Caco-2 (cell line): Measurements from ENCODE around the gene PHYHD1. TPM values are rescaled to one million over a fixed set of nuclear protein-coding genes. Genes with fewer than 3 reads are reported as not detected.

Source experiments
- BruUV-seq: library from RNA; stranded (reverse); fragments of 400-500 nt; replicated peaks from 2 replicates; lab custom pipeline; 2021; lab: Mats Ljungman, UMichigan
- CTCF ChIA-PET: fragments of 300-600 bp; sonication (Branson Sonifier 250); formaldehyde crosslinking; loops from one replicate; lab custom pipeline; 2022; ENCODE audit warnings: antibody characterized with exemption; lab: Charles Lee
- POLR2A ChIA-PET: fragments of 300-600 bp; sonication (Branson Sonifier 250); formaldehyde crosslinking; loops from one replicate; lab custom pipeline; 2022; ENCODE audit warnings: antibody characterized with exemption; lab: Charles Lee
- DNase-seq, 2 experiments: peaks; one replicate each; pipeline versions ENCODE4 v3.0.0 to v3.0.0-alpha.2; 2020 to 2022
- H3K27me3 ChIP-seq: replicated peaks from 2 replicates; pipeline ENCODE4 v1.6.0; 2011; ENCODE audit warnings: low read length; ENCODE audit not compliant: control insufficient read depth, insufficient read depth
- H3K36me3 ChIP-seq: 2 replicates; pipeline ENCODE4 v1.5.1; 2011; ENCODE audit warnings: low read length; ENCODE audit not compliant: control insufficient read depth, insufficient read depth
- H3K4me1 ChIP-seq: fragments of 250-450 bp; sonication (Bioruptor Pico); 2 replicates; pipeline ENCODE4 v1.5.1; 2020; ENCODE audit warnings: mild to moderate bottlenecking
- H3K4me3 ChIP-seq: 2 replicates; pipeline ENCODE4 v1.5.1; 2011; ENCODE audit warnings: low read depth, mild to moderate bottlenecking, control low read depth, low read length
- H3K9me3 ChIP-seq: fragments of 250-450 bp; sonication (Bioruptor Pico); 2 replicates; pipeline ENCODE4 v1.5.1; 2020; ENCODE audit warnings: mild to moderate bottlenecking, moderate library complexity
- H3K27ac Mint-ChIP-seq: one replicate; pipeline ENCODE4 v1.8.0; 2022; ENCODE audit warnings: mixed read lengths; ENCODE audit not compliant: unreplicated experiment
- H3K27me3 Mint-ChIP-seq: one replicate; pipeline ENCODE4 v1.8.0; 2022; ENCODE audit warnings: mixed read lengths; ENCODE audit not compliant: insufficient read depth, unreplicated experiment
- H3K36me3 Mint-ChIP-seq: one replicate; pipeline ENCODE4 v1.8.0; 2022; ENCODE audit warnings: mild to moderate bottlenecking, mixed read lengths; ENCODE audit not compliant: insufficient read depth, unreplicated experiment
- H3K4me1 Mint-ChIP-seq: one replicate; pipeline ENCODE4 v1.8.0; 2022; ENCODE audit warnings: low read depth, mixed read lengths; ENCODE audit not compliant: unreplicated experiment
- H3K4me3 Mint-ChIP-seq: one replicate; pipeline ENCODE4 v1.8.0; 2022; ENCODE audit warnings: mild to moderate bottlenecking, moderate library complexity, mixed read lengths; ENCODE audit not compliant: unreplicated experiment
- H3K9me3 Mint-ChIP-seq: one replicate; pipeline ENCODE4 v1.8.0; 2022; ENCODE audit warnings: mixed read lengths; ENCODE audit not compliant: unreplicated experiment
- CTCF ChIP-seq, 2 experiments: fragments of 200-600 bp in 1 of 2; IDR thresholded peaks; 1 replicate in 1 of 2; 2 replicates in 1 of 2; pipeline versions ENCODE4 v1.5.1 to v1.8.0; 2011 to 2022; ENCODE audit warnings: antibody characterized with exemption in 1 of 2, control low read depth in 1 of 2, inconsistent platforms in 1 of 2, low read depth in 1 of 2, low read length in 1 of 2, mild to moderate bottlenecking in 1 of 2, moderate library complexity in 1 of 2; ENCODE audit not compliant: insufficient read depth in 1 of 2, severe bottlenecking in 1 of 2, unreplicated experiment in 1 of 2
- intact Hi-C: fragments of 100-400 bp; cut with micrococcal nuclease; formaldehyde crosslinking; loops from one replicate; pipeline ENCODE4 v1.10.0; 2022; ENCODE audit not compliant: unreplicated experiment
- total RNA-seq: library from RNA; stranded (reverse); gene quantifications from 2 replicates; pipeline ENCODE4 v1.2.3, GENCODE V29; 2022

Gene PHYHD1
- total RNA-seq, 1 experiment from 2014 or later = 0.59 TPM

- H3K9me3 Mint-ChIP-seq = no peaks in the 10 kb centered on the region
- Histone ChIP-seq H3K9me3 (no peaks in the 10 kb centered on the region), H3K36me3 (no peaks in the 10 kb centered on the region; the same call in 1 of the 2 replicates), H3K4me1 (peaks cover 7% of the 10 kb centered on the region), H3K27me3 (no peaks in the 10 kb centered on the region), H3K4me3 (no peak overlapping the region)
- H3K4me3 Mint-ChIP-seq = no peak overlapping the region
- intact Hi-C loops = no loop called here
- H3K4me1 Mint-ChIP-seq = peaks cover 16% of the 10 kb centered on the region
- H3K27ac Mint-ChIP-seq = no peak overlapping the region
- BruUV-seq = TSS peak; percentile 24
- no peaks in the 10 kb centered on the region for H3K27me3 Mint-ChIP-seq
- TF ChIP-seq CTCF (IDR thresholded peaks at IDR 0.05; ENCODE audit: insufficient read depth in 1 of 2, low read depth in 1 of 2, low read length in 1 of 2, severe bottlenecking in 1 of 2, unreplicated experiment in 1 of 2) = no peak
- ChIA-PET POLR2A (no interaction called here), CTCF (no interaction called here)
- peaks cover 42% of the 10 kb centered on the region for H3K36me3 Mint-ChIP-seq
- no peak for DNase-seq
Observed at GRCh38 chr9:128917151-128917849, 3.5 kb upstream of the PHYHD1 start.

GRCh38 chr9:128918921-128919320 lies 1.9 kb upstream of the PHYHD1 start:
- no peak overlapping the region for H3K27ac Mint-ChIP-seq
- H3K4me1 ChIP-seq = no peaks in the 10 kb centered on the region
- intact Hi-C loops = no loop called here
- no peaks in the 10 kb centered on the region; the same call in 1 of the 2 replicates for H3K36me3 ChIP-seq
- no peaks in the 10 kb centered on the region for H3K9me3 ChIP-seq
- no peaks in the 10 kb centered on the region for H3K27me3 Mint-ChIP-seq
- no peak overlapping the region for H3K4me3 ChIP-seq
- H3K27me3 ChIP-seq = no peaks in the 10 kb centered on the region
- no TSS peak for BruUV-seq
- H3K4me3 Mint-ChIP-seq = no peak overlapping the region
- H3K36me3 Mint-ChIP-seq = peaks cover 34% of the 10 kb centered on the region
- no peak for TF ChIP-seq CTCF (IDR thresholded peaks at IDR 0.05; ENCODE audit: insufficient read depth in 1 of 2, low read depth in 1 of 2, low read length in 1 of 2, severe bottlenecking in 1 of 2, unreplicated experiment in 1 of 2)
- ChIA-PET CTCF (no interaction called here), POLR2A (no interaction called here)
- H3K4me1 Mint-ChIP-seq = peaks cover 6% of the 10 kb centered on the region
- DNase-seq = no peak
- H3K9me3 Mint-ChIP-seq = no peaks in the 10 kb centered on the region

- no peak for DNase-seq
- peaks cover 31% of the 10 kb centered on the region for H3K36me3 Mint-ChIP-seq
- BruUV-seq = no TSS peak
Observed at GRCh38 chr9:128919402-128920089, 1.2 kb upstream of the PHYHD1 start.

More at GRCh38 chr9:128919402-128920089, 1.2 kb upstream of the PHYHD1 start:
- Mint-ChIP-seq H3K9me3 (no peaks in the 10 kb centered on the region), H3K4me3 (no peak overlapping the region), H3K4me1 (peaks cover 6% of the 10 kb centered on the region), H3K27ac (no peak overlapping the region), H3K27me3 (no peaks in the 10 kb centered on the region)
- Histone ChIP-seq H3K9me3 (no peaks in the 10 kb centered on the region), H3K4me3 (no peak overlapping the region), H3K27me3 (no peaks in the 10 kb centered on the region), H3K36me3 (no peaks in the 10 kb centered on the region; the same call in 1 of the 2 replicates), H3K4me1 (no peaks in the 10 kb centered on the region)
- ChIA-PET POLR2A (interaction anchor here (0.5 kb wide), 1 partner anchor 14 kb away, joined by 4 read pairs; no protein-coding TSS in a partner anchor), CTCF (interaction anchor here (0.6 to 0.7 kb wide), 2 partner anchors 75 to 101 kb away, joined by 4 to 5 read pairs; partner anchors contain the start of gene ENDOG)
- intact Hi-C loops = no loop called here
- TF ChIP-seq CTCF (IDR thresholded peaks at IDR 0.05; ENCODE audit: insufficient read depth in 1 of 2, low read depth in 1 of 2, low read length in 1 of 2, severe bottlenecking in 1 of 2, unreplicated experiment in 1 of 2) = no peak
